HG02884 (cell line): ENCODE measurements around the gene TGFBR1.

Experiments
- ATAC-seq: cut with Tn5 transposase; IDR thresholded peaks from one replicate; pipeline ENCODE4 v1.9.1; 2021; ENCODE audit warnings: mild to moderate bottlenecking, moderate library complexity; ENCODE audit not compliant: unreplicated experiment

The TGFBR1 gene

GRCh38 chr9:99130069-99130468 lies 25.2 kb downstream of the TGFBR1 start:
- peak; percentile 66 for ATAC-seq

- no peak for ATAC-seq
These were observed 28.2 kb downstream of the TGFBR1 start for GRCh38 chr9:99133145-99133544.

- ATAC-seq = no peak
These were observed 30.0 kb downstream of the TGFBR1 start for GRCh38 chr9:99134893-99135341.

- peak; percentile 52 for ATAC-seq
These were observed 30.5 kb downstream of the TGFBR1 start for GRCh38 chr9:99135456-99135855.

- no peak for ATAC-seq
These were observed 32.3 kb downstream of the TGFBR1 start for GRCh38 chr9:99137225-99137624.

GRCh38 chr9:99137891-99138290 lies 33.0 kb downstream of the TGFBR1 start:
- no peak for ATAC-seq

- ATAC-seq = no peak
These were observed 33.7 kb downstream of the TGFBR1 start for GRCh38 chr9:99138424-99139284.

GRCh38 chr9:99139868-99140267 lies 35.0 kb downstream of the TGFBR1 start:
- no peak for ATAC-seq

GRCh38 chr9:99140685-99141314 lies 35.9 kb downstream of the TGFBR1 start:
- ATAC-seq = no peak

- ATAC-seq = no peak
These were observed 36.9 kb downstream of the TGFBR1 start for GRCh38 chr9:99141849-99142248.

GRCh38 chr9:99142275-99142674 lies 37.4 kb downstream of the TGFBR1 start:
- no peak for ATAC-seq

GRCh38 chr9:99143655-99144054 lies 38.7 kb downstream of the TGFBR1 start:
- no peak for ATAC-seq

GRCh38 chr9:99144966-99145365 lies 40.1 kb downstream of the TGFBR1 start:
- ATAC-seq = no peak

- ATAC-seq = no peak
These were observed 41.7 kb downstream of the TGFBR1 start for GRCh38 chr9:99146574-99146973.

- ATAC-seq = no peak
These were observed 42.3 kb downstream of the TGFBR1 start for GRCh38 chr9:99147177-99147576.

GRCh38 chr9:99150451-99151171 lies 45.7 kb downstream of the TGFBR1 start:
- no peak for ATAC-seq

- no peak for ATAC-seq
These were observed 49.4 kb downstream of the TGFBR1 start for GRCh38 chr9:99154356-99154755.

GRCh38 chr9:99155736-99156135 lies 50.8 kb downstream of the TGFBR1 start:
- no peak for ATAC-seq

GRCh38 chr9:99158629-99159028 lies 53.7 kb downstream of the TGFBR1 start:
- no peak for ATAC-seq

GRCh38 chr9:99160173-99160572 lies 55.3 kb downstream of the TGFBR1 start:
- no peak for ATAC-seq

GRCh38 chr9:99162759-99163364 lies 57.9 kb downstream of the TGFBR1 start:
- ATAC-seq = no peak
